GM12892 (cell line): ENCODE results near the gene PHF20.

Source experiments
- POLR2A ChIP-seq: IDR thresholded peaks from 2 replicates; pipeline ENCODE4 v1.6.1; 2011; ENCODE audit warnings: low read depth, low read length, control low read depth
- POLR2AphosphoS5 ChIP-seq: IDR thresholded peaks from 2 replicates; pipeline ENCODE4 v1.6.1; 2011; ENCODE audit warnings: low read depth, low read length, control low read depth

DNA sequence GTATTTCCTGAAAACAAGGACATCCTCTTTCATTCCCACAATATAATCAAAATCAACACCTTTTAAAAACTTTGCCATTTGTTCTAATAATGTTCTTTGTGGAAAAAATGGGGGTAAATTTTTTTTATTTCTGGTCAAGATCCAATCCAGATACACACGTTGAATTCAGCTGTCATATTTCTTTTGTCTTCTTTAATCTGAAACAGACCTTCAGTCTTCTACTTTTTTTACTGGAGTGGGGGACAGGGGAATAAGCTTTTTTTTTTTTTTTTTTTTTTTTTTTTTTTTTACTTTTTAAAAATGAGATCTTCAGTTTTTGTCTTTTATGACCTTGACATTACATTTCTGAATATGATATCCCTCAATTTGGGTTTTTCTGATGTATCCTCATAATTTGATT lies 113.4 kb downstream of the PHF20 start:
- TF ChIP-seq POLR2AphosphoS5 (no peak), POLR2A (no peak)
